A172 (cell line): ENCODE measurements around the gene TBC1D5. TPM values are rescaled to one million over a fixed set of nuclear protein-coding genes. Genes with fewer than 3 reads are reported as not detected.

ENCODE experiments used
- DNase-seq: peaks from one replicate; pipeline ENCODE4 v3.0.0-alpha.2; 2015; ENCODE audit warnings: low spot score
- total RNA-seq: library from RNA; depleted of rRNA; stranded (reverse); fragments of >200 nt; shearing (Covaris generic); gene quantifications from 2 replicates; pipeline ENCODE4 v1.2.3, GENCODE V29; 2014

TBC1D5 gene
- total RNA-seq, 1 experiment from 2014 or later, result 115 TPM

GRCh38 chr3:17479681-17480405 is 262.6 kb downstream of the TBC1D5 start:
- DNase-seq, result no peak

GRCh38 chr3:17478673-17479072 is 263.8 kb downstream of the TBC1D5 start:
- peak; percentile 40 for DNase-seq

- no peak for DNase-seq
Observed at GRCh38 chr3:17473761-17474160, 268.7 kb downstream of the TBC1D5 start.

- DNase-seq, result no peak
Observed at GRCh38 chr3:17469954-17470353, 272.5 kb downstream of the TBC1D5 start.

- no peak for DNase-seq
Observed at GRCh38 chr3:17469520-17469919, 272.9 kb downstream of the TBC1D5 start.

GRCh38 chr3:17466028-17466427 is 276.4 kb downstream of the TBC1D5 start:
- no peak for DNase-seq

GRCh38 chr3:17459470-17459993 is 282.9 kb downstream of the TBC1D5 start:
- DNase-seq, result no peak

- DNase-seq, result no peak
Observed at GRCh38 chr3:17456650-17457049, 285.8 kb downstream of the TBC1D5 start.

- no peak for DNase-seq
Observed at GRCh38 chr3:17456046-17456445, 286.4 kb downstream of the TBC1D5 start.

- DNase-seq, result no peak
Observed at GRCh38 chr3:17444865-17445264, 297.6 kb downstream of the TBC1D5 start.

GRCh38 chr3:17443142-17443541 is 299.3 kb downstream of the TBC1D5 start:
- no peak for DNase-seq

- DNase-seq, result no peak
Observed at GRCh38 chr3:17442332-17443049, 299.9 kb downstream of the TBC1D5 start.

- DNase-seq, result no peak
Observed at GRCh38 chr3:17433876-17434275, 308.6 kb downstream of the TBC1D5 start.

- no peak for DNase-seq
Observed at GRCh38 chr3:17432236-17432635, 310.2 kb downstream of the TBC1D5 start.

GRCh38 chr3:17431484-17432045 is 310.9 kb downstream of the TBC1D5 start:
- DNase-seq, result no peak

- DNase-seq, result peak; percentile 41
Observed at GRCh38 chr3:17431004-17431403, 311.4 kb downstream of the TBC1D5 start.

- DNase-seq, result no peak
Observed at GRCh38 chr3:17430582-17430981, 311.8 kb downstream of the TBC1D5 start.

- DNase-seq, result no peak
Observed at GRCh38 chr3:17423786-17424536, 318.5 kb downstream of the TBC1D5 start.

GRCh38 chr3:17422636-17423035 is 319.8 kb downstream of the TBC1D5 start:
- no peak for DNase-seq

- DNase-seq, result no peak
Observed at GRCh38 chr3:17420668-17421067, 321.8 kb downstream of the TBC1D5 start.

GRCh38 chr3:17412950-17413530 is 329.4 kb downstream of the TBC1D5 start:
- peak; percentile 52 for DNase-seq
